HepG2 (cell line): ENCODE measurements around the gene INAFM1. TPM values are rescaled to one million over a fixed set of nuclear protein-coding genes. Genes with fewer than 3 reads are reported as not detected.

ENCODE experiments used
- BCLAF1 ChIP-seq: fragments of 450-650 bp; IDR thresholded peaks from 2 replicates; pipeline ENCODE4 v1.6.1; 2017; ENCODE audit warnings: mild to moderate bottlenecking
- JUND ChIP-seq: sonication (generic); formaldehyde crosslinking; IDR thresholded peaks from 2 replicates; pipeline ENCODE4 v1.8.0; 2022; ENCODE audit warnings: mild to moderate bottlenecking, missing genetic modification reagents
- MATR3 ChIP-seq: sonication (generic); formaldehyde crosslinking; IDR thresholded peaks from 2 replicates; pipeline ENCODE4 v1.4.0; 2020; ENCODE audit warnings: missing genetic modification reagents
- PHF20 ChIP-seq: sonication (generic); formaldehyde crosslinking; IDR thresholded peaks from 2 replicates; pipeline ENCODE4 v1.5.0; 2020; ENCODE audit warnings: mild to moderate bottlenecking, missing genetic modification reagents
- SMARCE1 ChIP-seq: fragments of 450-650 bp; IDR thresholded peaks from 2 replicates; pipeline ENCODE4 v1.6.1; 2017; ENCODE audit warnings: borderline replicate concordance
- SMC3 ChIP-seq: IDR thresholded peaks from 2 replicates; pipeline ENCODE4 v1.6.1; 2011; ENCODE audit warnings: low read length, improper control_type of control experiment
- SOX13 ChIP-seq, 3 experiments: fragments of 450-650 bp in 1 of 3; sonication (generic) in 1 of 3; formaldehyde crosslinking in 1 of 3; IDR thresholded peaks in 2 of 3; conservative IDR thresholded peaks in 1 of 3; 2 replicates each; pipeline versions ENCODE4 v1.5.0 to v1.6.1; 2016 to 2020; ENCODE audit warnings: antibody characterized with exemption in 1 of 3, mild to moderate bottlenecking in 1 of 3, missing compliant biosample characterization in 1 of 3, missing genetic modification reagents in 1 of 3, moderate library complexity in 1 of 3
- SP140L ChIP-seq: sonication (generic); formaldehyde crosslinking; IDR thresholded peaks from 2 replicates; pipeline ENCODE4 v1.4.0; 2020; ENCODE audit warnings: missing genetic modification reagents, borderline replicate concordance
- ZKSCAN8 ChIP-seq: IDR thresholded peaks from 2 replicates; pipeline ENCODE4 v1.6.1; 2016; ENCODE audit warnings: borderline replicate concordance, missing genetic modification reagents, missing compliant biosample characterization
- ZNF17 ChIP-seq: sonication (generic); formaldehyde crosslinking; IDR thresholded peaks from 2 replicates; pipeline ENCODE4 v1.5.0; 2020; ENCODE audit warnings: mild to moderate bottlenecking, missing genetic modification reagents
- ZNF18 ChIP-seq: sonication (generic); formaldehyde crosslinking; IDR thresholded peaks from 2 replicates; pipeline ENCODE4 v1.8.0; 2022; ENCODE audit warnings: mild to moderate bottlenecking, missing genetic modification reagents; ENCODE audit not compliant: insufficient replicate concordance
- ZNF260 ChIP-seq: sonication (generic); formaldehyde crosslinking; IDR thresholded peaks from 2 replicates; pipeline ENCODE4 v1.4.0; 2020; ENCODE audit warnings: missing genetic modification reagents, low read depth, mild to moderate bottlenecking, borderline replicate concordance
- ZNF292 ChIP-seq: sonication (generic); formaldehyde crosslinking; IDR thresholded peaks from 2 replicates; pipeline ENCODE4 v1.8.1; 2022; ENCODE audit warnings: mild to moderate bottlenecking, low read depth, missing genetic modification reagents, borderline replicate concordance
- ZNF3 ChIP-seq: IDR thresholded peaks from 2 replicates; pipeline ENCODE4 v1.7.0; 2017; ENCODE audit warnings: inconsistent platforms
- ZNF841 ChIP-seq: sonication (generic); formaldehyde crosslinking; IDR thresholded peaks from 2 replicates; pipeline ENCODE4 v1.8.1; 2023; ENCODE audit warnings: missing genetic modification reagents, borderline replicate concordance
- polyA plus RNA-seq, 8 experiments: library from polyadenylated mRNA; depleted of rRNA in 3 of 8; stranded (reverse) in 7 of 8; unstranded in 1 of 8; fragments of >200 nt; fragmentation: Illumina TruSeq in 4 of 8; extraction: Trizol in 4 of 8; gene quantifications; 2 replicates each; pipeline versions ENCODE4 v1.2.1 to v1.2.3, GENCODE V29; 2011 to 2016; ENCODE audit warnings: low read depth in 4 of 8, missing spikeins in 1 of 8, mixed read lengths in 1 of 8; ENCODE audit not compliant: insufficient read depth in 1 of 8
- total RNA-seq, 5 experiments: library from RNA; depleted of rRNA; stranded (reverse); fragments of >200 nt; fragmentation: Illumina TruSeq; extraction: Trizol; gene quantifications; 2 replicates each; pipeline ENCODE4 v1.2.3, GENCODE V29; 2016; ENCODE audit warnings: low read depth in 1 of 5
- TF ChIP-seq, protein P1 (sequence below): sonication (generic); formaldehyde crosslinking; IDR thresholded peaks from 2 replicates; pipeline ENCODE4 v1.4.0; 2020; ENCODE audit warnings: missing genetic modification reagents, borderline replicate concordance
- TF ChIP-seq, protein P2 (sequence below): IDR thresholded peaks from 2 replicates; pipeline ENCODE4 v1.6.1; 2018; ENCODE audit warnings: missing genetic modification reagents, mild to moderate bottlenecking, missing compliant biosample characterization
- TF ChIP-seq, protein P3 (sequence below): sonication (generic); formaldehyde crosslinking; IDR thresholded peaks from 2 replicates; pipeline ENCODE4 v1.8.0; 2022; ENCODE audit warnings: missing genetic modification reagents, mild to moderate bottlenecking, borderline replicate concordance

Gene INAFM1
- total and polyA plus RNA-seq, 2 of the 13 experiments (the other 11 are each of a cell fraction or from before 2014, with no cell fraction given): 0.88 to 1.9 TPM

DNA sequence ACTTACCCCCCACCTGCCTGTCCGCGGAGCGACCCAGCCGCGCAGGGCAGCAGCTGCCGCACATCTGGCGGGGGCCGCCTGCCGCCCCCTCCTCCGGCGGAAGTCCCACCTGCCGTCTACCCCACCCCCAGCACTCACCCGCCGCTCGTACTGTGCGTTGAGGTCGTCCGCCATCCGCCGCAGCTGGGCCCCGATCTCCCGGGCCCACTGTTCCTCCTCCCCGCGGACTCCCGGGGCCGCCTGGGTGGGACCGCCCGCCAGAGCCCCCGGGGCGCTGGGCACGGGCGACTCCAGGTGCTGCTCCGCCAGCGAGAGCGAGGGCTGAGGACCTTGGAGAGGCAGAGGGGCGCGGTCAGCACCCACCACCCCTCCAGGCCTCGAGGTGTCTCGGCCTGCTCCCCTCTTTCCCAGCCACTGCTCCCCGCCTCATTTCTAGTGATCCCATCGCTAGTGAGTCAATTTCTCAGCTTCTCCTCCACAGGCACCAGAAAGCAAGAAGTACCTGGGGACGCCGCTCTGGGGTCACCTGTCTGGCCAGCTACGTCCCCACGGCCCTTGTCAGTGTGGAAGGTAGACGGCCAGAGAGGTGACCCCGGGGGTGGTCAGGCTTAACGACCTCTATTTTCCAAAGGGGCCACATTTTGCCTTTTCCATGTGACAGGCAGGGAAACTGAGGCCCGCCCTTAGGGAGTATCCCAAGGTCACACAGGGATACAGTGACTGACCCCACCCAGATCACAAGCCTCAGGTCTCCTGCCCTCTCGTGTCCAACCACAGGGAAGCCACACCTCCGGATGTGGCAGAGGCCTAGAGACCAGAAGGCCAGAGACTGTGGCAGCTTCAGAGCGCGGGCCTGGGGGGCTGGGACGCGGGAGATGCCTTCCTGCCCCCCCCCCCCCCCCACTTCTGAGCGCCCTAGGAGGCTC lies 48.0 kb upstream of the INAFM1 start (continued):
- TF ChIP-seq, protein P1, sequence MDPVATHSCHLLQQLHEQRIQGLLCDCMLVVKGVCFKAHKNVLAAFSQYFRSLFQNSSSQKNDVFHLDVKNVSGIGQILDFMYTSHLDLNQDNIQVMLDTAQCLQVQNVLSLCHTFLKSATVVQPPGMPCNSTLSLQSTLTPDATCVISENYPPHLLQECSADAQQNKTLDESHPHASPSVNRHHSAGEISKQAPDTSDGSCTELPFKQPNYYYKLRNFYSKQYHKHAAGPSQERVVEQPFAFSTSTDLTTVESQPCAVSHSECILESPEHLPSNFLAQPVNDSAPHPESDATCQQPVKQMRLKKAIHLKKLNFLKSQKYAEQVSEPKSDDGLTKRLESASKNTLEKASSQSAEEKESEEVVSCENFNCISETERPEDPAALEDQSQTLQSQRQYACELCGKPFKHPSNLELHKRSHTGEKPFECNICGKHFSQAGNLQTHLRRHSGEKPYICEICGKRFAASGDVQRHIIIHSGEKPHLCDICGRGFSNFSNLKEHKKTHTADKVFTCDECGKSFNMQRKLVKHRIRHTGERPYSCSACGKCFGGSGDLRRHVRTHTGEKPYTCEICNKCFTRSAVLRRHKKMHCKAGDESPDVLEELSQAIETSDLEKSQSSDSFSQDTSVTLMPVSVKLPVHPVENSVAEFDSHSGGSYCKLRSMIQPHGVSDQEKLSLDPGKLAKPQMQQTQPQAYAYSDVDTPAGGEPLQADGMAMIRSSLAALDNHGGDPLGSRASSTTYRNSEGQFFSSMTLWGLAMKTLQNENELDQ (CRISPR knock-in tag): no peak
- TF ChIP-seq ZNF260 (no peak), SMARCE1 (no peak), SOX13 (IDR thresholded peaks at IDR 0.05) (no peak), SOX13 (CRISPR knock-in tag; conservative IDR thresholded peaks at IDR 0.05 in 1 of 2, IDR thresholded peaks at IDR 0.05 in 1 of 2) (no peak), JUND (CRISPR knock-in tag) (no peak), ZNF17 (CRISPR knock-in tag) (no peak), BCLAF1 (no peak), ZNF18 (no peak), ZKSCAN8 (CRISPR knock-in tag) (no peak), ZNF841 (no peak), SP140L (no peak), ZNF3 (CRISPR knock-in tag) (no peak), MATR3 (no peak), PHF20 (CRISPR knock-in tag) (no peak; the same call in 1 of the 2 replicates), ZNF292 (CRISPR knock-in tag) (no peak), SMC3 (no peak)
- TF ChIP-seq, protein P2, sequence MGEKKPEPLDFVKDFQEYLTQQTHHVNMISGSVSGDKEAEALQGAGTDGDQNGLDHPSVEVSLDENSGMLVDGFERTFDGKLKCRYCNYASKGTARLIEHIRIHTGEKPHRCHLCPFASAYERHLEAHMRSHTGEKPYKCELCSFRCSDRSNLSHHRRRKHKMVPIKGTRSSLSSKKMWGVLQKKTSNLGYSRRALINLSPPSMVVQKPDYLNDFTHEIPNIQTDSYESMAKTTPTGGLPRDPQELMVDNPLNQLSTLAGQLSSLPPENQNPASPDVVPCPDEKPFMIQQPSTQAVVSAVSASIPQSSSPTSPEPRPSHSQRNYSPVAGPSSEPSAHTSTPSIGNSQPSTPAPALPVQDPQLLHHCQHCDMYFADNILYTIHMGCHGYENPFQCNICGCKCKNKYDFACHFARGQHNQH: peak; percentile 54
- TF ChIP-seq, protein P3, sequence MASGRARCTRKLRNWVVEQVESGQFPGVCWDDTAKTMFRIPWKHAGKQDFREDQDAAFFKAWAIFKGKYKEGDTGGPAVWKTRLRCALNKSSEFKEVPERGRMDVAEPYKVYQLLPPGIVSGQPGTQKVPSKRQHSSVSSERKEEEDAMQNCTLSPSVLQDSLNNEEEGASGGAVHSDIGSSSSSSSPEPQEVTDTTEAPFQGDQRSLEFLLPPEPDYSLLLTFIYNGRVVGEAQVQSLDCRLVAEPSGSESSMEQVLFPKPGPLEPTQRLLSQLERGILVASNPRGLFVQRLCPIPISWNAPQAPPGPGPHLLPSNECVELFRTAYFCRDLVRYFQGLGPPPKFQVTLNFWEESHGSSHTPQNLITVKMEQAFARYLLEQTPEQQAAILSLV (CRISPR knock-in tag): no peak
